Measurements from ENCODE around the gene MAPK9.
A peak's percentile ranks its signal among the peaks of the same experiment; 100 is the strongest.

MAPK9 gene

GRCh38 chr5:180201051-180201987 is 90.6 kb downstream of the MAPK9 start:
- peak; percentile 11 for DNase-seq

GRCh38 chr5:180199390-180199789 is 92.5 kb downstream of the MAPK9 start:
- DNase-seq = no peak

- no peak for DNase-seq
Observed at GRCh38 chr5:180198208-180198607, 93.7 kb downstream of the MAPK9 start.

GRCh38 chr5:180197016-180197702 is 94.7 kb downstream of the MAPK9 start:
- DNase-seq = no peak

- no peak for DNase-seq
Observed at GRCh38 chr5:180194410-180195345, 97.2 kb downstream of the MAPK9 start.

GRCh38 chr5:180193749-180194375 is 98.0 kb downstream of the MAPK9 start:
- DNase-seq = no peak

GRCh38 chr5:180191716-180192115 is 100.2 kb downstream of the MAPK9 start:
- DNase-seq = no peak

GRCh38 chr5:180187767-180188166 is 104.1 kb downstream of the MAPK9 start:
- DNase-seq = no peak

All from fibroblast of skin of scalp (primary cell).